HAP-1 (cell line): ENCODE results near the gene FAM186B.

Experiments
- DNase-seq, 2 experiments: peaks; one replicate each; pipeline ENCODE4 v3.0.0-alpha.2; 2016 to 2020; ENCODE audit warnings: low spot score in 2 of 2
- H3K27me3 ChIP-seq: fragments of 250-450 bp; sonication (Bioruptor Pico); 2 replicates; pipeline ENCODE4 v1.5.1; 2020; ENCODE audit warnings: low read depth, mild to moderate bottlenecking, moderate library complexity
- H3K36me3 ChIP-seq: fragments of 250-450 bp; sonication (Bioruptor Pico); replicated peaks from 2 replicates; pipeline ENCODE4 v1.5.1; 2020; ENCODE audit warnings: mild to moderate bottlenecking
- H3K4me1 ChIP-seq: fragments of 250-450 bp; sonication (Bioruptor Pico); 2 replicates; pipeline ENCODE4 v1.5.1; 2020; ENCODE audit warnings: mild to moderate bottlenecking
- H3K4me3 ChIP-seq: fragments of 250-450 bp; sonication (Bioruptor Pico); 2 replicates; pipeline ENCODE4 v1.5.1; 2020; ENCODE audit warnings: mild to moderate bottlenecking, moderate library complexity
- H3K9me3 ChIP-seq: fragments of 250-450 bp; sonication (Bioruptor Pico); 2 replicates; pipeline ENCODE4 v1.5.1; 2020; ENCODE audit warnings: mild to moderate bottlenecking, moderate library complexity
- in situ Hi-C: fragments of 300-500 bp; cut with MboI; formaldehyde crosslinking; loops from 3 replicates; pipeline ENCODE4 v1.14.3; 2020; ENCODE audit warnings: low sequenced_read_pairs, inconsistent platforms, mixed read lengths

Gene FAM186B

DNA sequence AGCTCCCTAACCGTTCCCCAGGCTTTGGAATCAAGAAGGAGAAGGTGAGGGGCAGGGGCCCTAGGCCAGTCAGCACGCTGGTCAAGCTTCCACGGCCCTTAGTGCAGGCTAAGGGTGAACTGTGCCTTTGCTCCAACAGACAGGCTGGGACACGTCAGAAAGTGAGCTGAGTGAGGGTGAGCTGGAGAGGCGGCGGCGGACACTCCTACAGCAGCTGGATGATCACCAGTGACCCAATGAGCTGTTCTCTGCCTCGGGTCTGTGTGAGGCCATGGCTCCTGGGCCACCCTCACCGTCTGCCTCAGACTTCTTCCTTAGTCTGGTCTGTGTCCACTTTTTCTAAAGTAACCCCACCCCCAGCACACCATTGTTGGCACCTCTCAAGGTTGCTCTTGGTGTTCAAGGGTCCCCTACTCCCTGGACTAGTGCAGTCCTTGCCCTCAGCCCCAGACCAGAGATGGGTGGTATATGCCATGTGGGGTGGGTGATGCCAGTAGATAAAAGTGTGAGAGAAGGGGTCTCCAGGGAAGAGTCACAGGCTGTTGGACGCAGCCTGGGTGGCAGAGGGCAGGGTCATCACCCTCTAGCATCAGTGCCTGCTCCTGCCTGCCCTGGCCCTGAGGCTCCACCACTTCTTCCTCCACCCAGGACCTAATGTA, 38.7 kb upstream of the FAM186B start:
- Histone ChIP-seq H3K27me3 (no peaks in the 10 kb centered on the region), H3K4me3 (no peak overlapping the region), H3K9me3 (no peaks in the 10 kb centered on the region), H3K4me1 (no peaks in the 10 kb centered on the region), H3K36me3 (peaks cover 13% of the 10 kb centered on the region)
- in situ Hi-C loops: loop anchor here (5.0 kb wide), 1 partner anchor 63 kb away; the partner anchor contains the start of gene FMNL3
- DNase-seq: no peak

DNA sequence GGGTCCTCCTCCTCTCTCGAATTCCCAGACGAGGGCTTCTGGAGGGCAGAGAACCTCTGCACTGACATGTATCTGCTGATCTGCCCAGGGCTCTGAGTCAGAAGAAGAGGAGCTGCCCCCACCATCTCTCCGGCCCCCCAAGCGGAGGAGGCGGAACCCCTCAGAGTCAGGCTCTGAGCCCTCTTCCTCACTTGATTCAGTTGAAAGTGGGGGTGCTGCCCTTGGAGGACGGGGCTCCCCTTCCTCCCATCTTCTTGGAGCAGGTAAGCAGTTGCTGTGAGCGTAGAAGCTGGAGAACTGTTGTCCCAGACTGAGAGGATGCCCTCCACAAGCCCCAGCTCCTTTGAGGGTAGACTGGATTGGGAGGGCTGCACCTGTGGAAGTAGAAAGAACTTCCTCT, 37.7 kb upstream of the FAM186B start:
- H3K4me3 ChIP-seq: no peak overlapping the region
- no peaks in the 10 kb centered on the region for H3K9me3 ChIP-seq
- peaks cover 15% of the 10 kb centered on the region for H3K36me3 ChIP-seq
- H3K27me3 ChIP-seq: no peaks in the 10 kb centered on the region
- in situ Hi-C loops: loop anchor here (5.0 kb wide), 1 partner anchor 64 kb away; the partner anchor contains the start of gene FMNL3
- no peaks in the 10 kb centered on the region for H3K4me1 ChIP-seq
- no peak for DNase-seq

DNA sequence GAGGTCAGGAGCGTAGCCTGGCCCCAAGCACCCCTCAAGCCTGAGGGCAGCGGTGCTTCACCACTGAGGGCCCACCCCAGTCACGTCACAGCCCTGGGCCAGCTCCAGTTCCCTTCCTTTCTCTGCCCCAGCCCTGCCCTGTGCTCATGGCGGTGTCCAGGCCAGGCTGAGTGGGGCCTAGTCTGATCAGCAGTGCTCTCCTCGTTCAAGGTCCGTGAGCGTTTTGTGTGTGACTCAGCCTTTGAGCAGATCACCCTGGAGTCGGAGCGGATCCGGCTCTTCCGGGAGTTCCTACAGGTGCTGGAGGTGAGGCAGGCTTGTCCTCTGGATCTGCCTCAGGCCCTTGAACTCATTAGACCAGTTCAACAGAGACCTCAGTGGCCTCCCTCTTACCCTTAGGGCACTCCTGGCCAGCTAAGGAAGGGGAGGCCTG, 36.9 kb upstream of the FAM186B start:
- Histone ChIP-seq H3K4me1 (no peaks in the 10 kb centered on the region), H3K27me3 (no peaks in the 10 kb centered on the region), H3K36me3 (peaks cover 19% of the 10 kb centered on the region), H3K4me3 (no peak overlapping the region), H3K9me3 (no peaks in the 10 kb centered on the region)
- no peak for DNase-seq
- in situ Hi-C loops: loop anchor here (5.0 kb wide), 1 partner anchor 65 kb away; the partner anchor contains the start of gene FMNL3

DNA sequence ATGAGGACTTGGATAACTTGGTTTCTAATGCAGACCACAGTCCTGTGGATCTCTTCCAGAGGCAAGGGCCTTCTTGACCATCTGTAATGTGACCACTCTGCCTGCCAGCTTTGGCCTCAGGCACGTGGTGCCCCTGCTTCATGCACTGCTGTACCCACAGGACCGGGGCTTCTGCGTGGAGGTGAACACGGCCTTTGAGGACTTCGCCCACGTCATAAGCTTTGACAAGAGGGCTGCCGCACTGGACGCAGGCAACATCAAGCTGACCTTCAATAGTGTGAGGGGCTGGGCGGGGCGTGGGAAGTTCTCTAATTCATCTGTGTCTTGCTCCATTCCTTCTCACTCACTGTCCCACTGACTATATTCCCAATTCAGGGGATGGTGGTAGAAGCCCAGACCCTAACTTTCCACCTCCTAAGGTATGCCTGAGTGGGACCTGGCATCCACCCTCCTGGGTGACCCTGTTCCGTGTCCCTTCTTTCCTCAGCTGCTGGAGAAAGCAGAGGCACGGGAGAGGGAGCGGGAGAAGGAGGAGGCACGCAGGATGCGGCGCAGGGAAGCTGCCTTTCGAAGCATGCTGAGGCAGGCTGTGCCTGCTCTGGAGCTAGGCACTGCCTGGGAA, 36.4 kb upstream of the FAM186B start:
- Histone ChIP-seq H3K4me3 (no peak overlapping the region), H3K27me3 (no peaks in the 10 kb centered on the region), H3K36me3 (peaks cover 19% of the 10 kb centered on the region), H3K4me1 (no peaks in the 10 kb centered on the region), H3K9me3 (no peaks in the 10 kb centered on the region)
- DNase-seq: no peak
- in situ Hi-C loops: loop anchor here (5.0 kb wide), 1 partner anchor 65 kb away; the partner anchor contains the start of gene FMNL3

DNA sequence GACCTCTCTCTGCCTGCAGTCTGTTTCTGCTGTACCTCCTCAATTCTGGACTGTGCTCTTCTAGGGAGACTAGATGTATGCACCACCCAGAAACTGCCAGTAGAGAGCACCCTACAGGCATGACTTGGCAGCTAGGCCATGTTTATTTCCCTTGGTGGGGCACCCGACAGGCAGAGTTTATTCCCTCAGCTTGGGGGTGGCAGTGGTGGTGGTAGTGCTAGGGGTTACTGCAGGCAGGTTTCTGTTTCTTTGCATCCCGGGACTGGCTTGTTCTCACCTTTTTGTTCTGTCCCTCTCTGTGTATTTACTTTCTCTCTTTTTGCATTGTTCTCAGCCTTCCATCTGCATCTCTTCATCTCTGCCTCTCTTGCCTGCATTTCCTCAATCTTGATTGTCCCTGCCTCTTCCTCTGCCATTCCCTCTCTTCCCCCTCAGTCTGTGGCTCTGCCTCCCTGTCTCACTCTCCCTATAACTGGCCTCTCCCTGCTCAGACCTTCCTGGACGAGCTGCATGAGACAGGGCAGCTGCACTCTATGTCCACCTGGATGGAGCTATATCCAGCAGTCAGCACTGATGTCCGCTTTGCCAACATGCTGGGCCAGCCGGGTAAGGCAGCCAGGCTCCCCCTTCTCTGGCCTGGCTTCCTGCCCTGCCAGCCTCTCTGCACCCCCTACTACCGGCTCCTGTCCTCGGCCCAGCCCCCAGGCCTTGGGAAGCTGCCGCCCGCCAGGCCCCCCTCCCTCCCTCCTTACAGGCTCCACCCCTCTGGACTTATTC, 31.7 kb upstream of the FAM186B start:
- DNase-seq: peak; percentile 52 to 66
- in situ Hi-C loops: no loop called here
- Histone ChIP-seq H3K36me3 (peaks cover 7% of the 10 kb centered on the region; the same call in 1 of the 2 replicates), H3K4me1 (no peaks in the 10 kb centered on the region), H3K9me3 (no peaks in the 10 kb centered on the region), H3K27me3 (no peaks in the 10 kb centered on the region), H3K4me3 (no peak overlapping the region)

DNA sequence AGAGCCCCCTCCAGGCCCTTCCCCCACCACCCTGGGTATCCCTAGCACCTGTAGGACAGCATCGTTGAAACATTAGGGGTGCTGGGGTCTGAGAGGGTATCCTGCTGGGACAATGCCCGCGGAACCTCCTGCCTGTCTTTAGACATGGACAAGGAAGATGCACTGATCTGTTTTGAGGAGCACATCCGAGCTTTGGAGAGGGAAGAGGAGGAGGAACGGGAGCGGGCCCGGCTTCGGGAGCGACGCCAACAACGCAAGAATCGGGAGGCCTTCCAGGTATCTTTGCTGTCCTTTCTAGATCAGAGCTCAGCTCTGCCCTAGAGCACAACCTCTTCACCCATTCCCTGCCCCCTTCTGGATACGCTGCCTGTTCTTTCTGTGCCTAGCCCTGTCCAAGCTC, 31.1 kb upstream of the FAM186B start:
- no peak overlapping the region for H3K4me3 ChIP-seq
- DNase-seq: no peak
- in situ Hi-C loops: no loop called here
- no peaks in the 10 kb centered on the region for H3K4me1 ChIP-seq
- no peaks in the 10 kb centered on the region for H3K9me3 ChIP-seq
- peaks cover 7% of the 10 kb centered on the region; the same call in 1 of the 2 replicates for H3K36me3 ChIP-seq
- no peaks in the 10 kb centered on the region for H3K27me3 ChIP-seq

DNA sequence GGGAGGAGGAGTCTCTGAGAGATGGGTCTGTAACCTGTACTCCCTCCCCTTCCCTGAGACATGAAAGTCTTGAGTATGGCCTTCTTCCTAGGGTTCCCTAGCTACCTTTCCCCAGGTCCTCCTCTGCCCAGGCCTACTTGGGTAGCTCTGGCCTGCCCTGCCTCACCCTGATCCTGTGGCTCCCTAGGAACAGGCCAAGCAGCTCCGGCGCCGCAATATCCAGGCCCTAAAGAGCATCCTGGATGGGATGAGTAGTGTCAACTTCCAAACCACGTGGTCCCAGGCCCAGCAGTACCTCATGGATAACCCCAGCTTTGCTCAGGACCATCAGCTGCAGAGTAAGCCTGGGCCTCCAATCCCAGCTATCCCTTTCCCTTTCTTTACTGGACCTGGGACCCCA, 30.2 kb upstream of the FAM186B start:
- DNase-seq: no peak
- Histone ChIP-seq H3K4me1 (no peaks in the 10 kb centered on the region), H3K4me3 (no peak overlapping the region), H3K36me3 (peaks cover 7% of the 10 kb centered on the region; the same call in 1 of the 2 replicates), H3K27me3 (no peaks in the 10 kb centered on the region), H3K9me3 (no peaks in the 10 kb centered on the region)
- in situ Hi-C loops: no loop called here

DNA sequence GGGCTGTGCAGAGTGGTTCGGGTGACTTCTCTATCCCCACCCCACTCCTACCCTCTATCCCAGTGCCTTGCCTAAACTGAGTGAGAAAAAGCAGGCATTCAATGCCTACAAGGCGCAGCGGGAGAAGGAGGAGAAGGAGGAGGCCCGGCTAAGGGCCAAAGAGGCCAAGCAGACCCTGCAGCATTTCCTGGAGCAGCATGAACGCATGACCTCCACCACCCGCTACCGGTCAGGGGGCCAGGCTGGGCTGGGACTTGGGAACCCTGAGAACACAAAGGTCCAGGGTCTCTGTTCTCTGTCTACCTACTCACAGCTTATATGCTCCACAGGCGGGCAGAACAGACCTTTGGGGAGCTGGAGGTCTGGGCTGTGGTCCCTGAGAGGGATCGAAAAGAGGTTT, 29.6 kb upstream of the FAM186B start:
- no peaks in the 10 kb centered on the region for H3K9me3 ChIP-seq
- in situ Hi-C loops: no loop called here
- peaks cover 7% of the 10 kb centered on the region; the same call in 1 of the 2 replicates for H3K36me3 ChIP-seq
- no peaks in the 10 kb centered on the region for H3K4me1 ChIP-seq
- H3K4me3 ChIP-seq: no peak overlapping the region
- DNase-seq: no peak
- H3K27me3 ChIP-seq: no peaks in the 10 kb centered on the region

DNA sequence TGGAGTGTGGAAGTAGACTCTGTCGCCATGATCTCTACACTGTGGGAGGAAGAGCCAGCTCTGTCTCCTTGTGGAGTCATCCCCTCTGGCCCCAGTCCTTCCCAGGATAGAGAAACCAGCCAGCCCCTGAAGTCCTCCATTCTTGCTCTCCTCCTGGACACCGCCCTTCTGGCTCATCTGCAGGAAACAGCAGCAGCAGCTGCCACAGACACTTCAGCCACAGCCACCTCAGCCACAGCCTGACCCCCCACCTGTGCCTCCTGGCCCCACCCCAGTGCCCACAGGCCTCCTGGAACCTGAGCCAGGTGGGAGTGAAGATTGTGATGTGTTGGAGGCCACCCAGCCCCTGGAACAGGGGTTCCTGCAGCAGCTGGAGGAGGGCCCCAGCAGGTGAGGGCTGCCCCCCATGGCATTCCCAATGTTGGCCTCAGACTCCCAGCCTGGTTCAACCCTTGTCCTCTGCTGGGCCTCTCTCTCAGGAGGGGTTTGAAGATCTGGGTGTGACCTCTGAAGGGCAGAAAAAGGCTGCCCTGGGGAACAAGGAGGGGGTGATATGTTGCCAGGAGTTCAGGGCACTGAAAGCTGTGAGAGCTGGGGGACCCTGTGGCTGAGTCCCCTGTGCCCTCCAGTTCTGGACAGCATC, 28.4 kb upstream of the FAM186B start:
- DNase-seq: no peak
- no peak overlapping the region for H3K4me3 ChIP-seq
- H3K4me1 ChIP-seq: no peaks in the 10 kb centered on the region
- H3K27me3 ChIP-seq: no peaks in the 10 kb centered on the region
- H3K9me3 ChIP-seq: no peaks in the 10 kb centered on the region
- in situ Hi-C loops: no loop called here
- H3K36me3 ChIP-seq: peaks cover 7% of the 10 kb centered on the region; the same call in 1 of the 2 replicates

DNA sequence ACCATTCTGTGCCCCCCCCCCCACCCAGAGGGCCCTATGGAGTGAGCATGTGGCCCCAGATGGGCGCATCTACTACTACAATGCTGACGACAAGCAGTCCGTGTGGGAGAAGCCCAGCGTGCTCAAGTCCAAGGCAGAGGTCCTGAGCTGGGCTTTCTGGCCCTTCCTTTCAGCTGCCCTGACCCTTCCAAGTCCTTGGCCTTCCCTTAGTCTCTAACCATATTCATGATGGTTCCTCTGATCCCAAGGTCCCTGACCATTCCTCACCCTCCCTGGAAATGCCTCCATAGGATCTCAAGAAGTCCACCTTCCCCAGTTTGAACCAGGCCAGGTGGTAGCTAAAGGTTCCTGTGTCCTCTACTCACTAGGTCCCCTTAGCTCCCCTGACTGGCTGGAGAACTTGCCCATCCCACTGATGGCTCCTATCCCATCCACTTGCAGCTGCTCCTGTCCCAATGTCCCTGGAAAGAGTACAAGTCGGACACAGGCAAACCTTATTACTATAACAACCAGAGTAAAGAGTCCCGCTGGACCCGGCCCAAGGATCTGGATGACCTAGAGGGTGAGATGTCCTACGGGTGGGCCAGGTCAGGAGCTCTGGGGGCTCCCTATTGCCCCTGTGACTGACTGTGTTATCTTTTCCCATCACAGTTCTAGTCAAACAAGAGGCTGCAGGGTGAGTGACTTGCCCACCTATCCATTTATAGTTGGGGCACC, 27.7 kb upstream of the FAM186B start:
- no peak overlapping the region for H3K4me3 ChIP-seq
- no peak for DNase-seq
- no peaks in the 10 kb centered on the region for H3K4me1 ChIP-seq
- no peaks in the 10 kb centered on the region for H3K9me3 ChIP-seq
- peaks cover 4% of the 10 kb centered on the region; the same call in 1 of the 2 replicates for H3K36me3 ChIP-seq
- no peaks in the 10 kb centered on the region for H3K27me3 ChIP-seq
- in situ Hi-C loops: no loop called here

DNA sequence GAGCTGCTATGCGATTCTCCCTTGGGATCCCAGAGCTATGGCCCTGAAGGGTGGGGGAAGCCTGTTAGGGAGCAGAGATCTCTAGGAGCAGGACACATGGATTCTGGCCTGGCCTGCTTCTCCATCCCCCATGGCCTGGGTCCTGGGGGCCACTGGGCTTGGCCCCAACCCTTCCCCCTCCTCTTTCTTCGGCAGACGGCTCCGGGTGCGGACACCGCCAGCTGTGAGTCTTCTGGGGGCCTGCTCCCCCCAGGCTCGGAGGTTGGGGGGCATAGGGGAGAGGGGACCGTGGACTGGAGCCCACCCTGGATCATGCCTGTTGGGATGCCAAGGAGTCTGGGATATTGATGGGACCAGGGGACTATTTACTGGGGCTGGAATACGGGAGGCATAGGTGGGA, 27.0 kb upstream of the FAM186B start:
- in situ Hi-C loops: no loop called here
- Histone ChIP-seq H3K4me1 (no peaks in the 10 kb centered on the region), H3K4me3 (no peak overlapping the region), H3K36me3 (no peaks in the 10 kb centered on the region), H3K27me3 (no peaks in the 10 kb centered on the region), H3K9me3 (no peaks in the 10 kb centered on the region)
- DNase-seq: no peak

DNA sequence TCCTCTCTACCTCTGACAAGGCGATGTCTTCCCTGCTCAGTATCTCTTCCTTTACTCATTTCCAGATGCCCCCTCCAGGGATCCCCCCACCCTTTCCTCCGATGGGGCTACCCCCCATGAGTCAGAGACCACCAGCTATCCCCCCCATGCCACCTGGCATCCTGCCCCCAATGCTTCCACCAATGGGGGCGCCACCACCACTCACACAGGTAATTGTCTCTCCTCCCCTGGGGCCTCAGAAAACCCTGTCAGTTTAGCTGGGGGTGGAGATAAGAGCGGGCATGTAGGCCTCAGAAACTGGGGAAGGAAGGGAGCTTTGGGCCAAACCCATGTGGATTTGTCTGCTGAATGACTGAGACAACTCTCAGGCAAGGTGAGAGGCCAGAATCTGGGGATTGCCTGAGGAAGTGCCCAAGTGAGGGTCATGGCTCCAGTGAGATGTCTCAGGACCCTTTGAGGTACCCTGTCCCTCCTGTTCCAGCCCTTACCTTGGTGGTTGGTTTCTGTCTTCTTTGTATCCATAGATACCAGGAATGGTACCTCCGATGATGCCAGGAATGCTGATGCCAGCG, 26.0 kb upstream of the FAM186B start:
- no peak for DNase-seq
- H3K27me3 ChIP-seq: no peaks in the 10 kb centered on the region
- in situ Hi-C loops: no loop called here
- H3K4me3 ChIP-seq: no peak overlapping the region
- no peaks in the 10 kb centered on the region for H3K9me3 ChIP-seq
- no peaks in the 10 kb centered on the region for H3K36me3 ChIP-seq
- H3K4me1 ChIP-seq: no peaks in the 10 kb centered on the region
